SH-SY5Y (cell line): ENCODE data around the gene SFTA2.

Experiments used
- GATA2 ChIP-seq: IDR thresholded peaks from 2 replicates; pipeline ENCODE4 v1.6.1; 2011; ENCODE audit warnings: mild to moderate bottlenecking, low read depth, low read length
- GATA3 ChIP-seq: IDR thresholded peaks from 2 replicates; pipeline ENCODE4 v1.6.1; 2011; ENCODE audit warnings: low read depth, mild to moderate bottlenecking, low read length, moderate library complexity

GRCh38 chr6:30939473-30939872 is 7.5 kb upstream of the SFTA2 start:
- TF ChIP-seq GATA2 (no peak), GATA3 (no peak)
